ENCODE data around the gene NDUFA11. TPM values are rescaled to one million over a fixed set of nuclear protein-coding genes. Genes with fewer than 3 reads are reported as not detected.

Gene NDUFA11
- total and polyA plus RNA-seq, 9 of the 15 experiments (the other 6 are each of a cell fraction or from before 2014, with no cell fraction given) = 63.3 to 486 (median 274) TPM

GRCh38 chr19:5857203-5858081 lies 46.1 kb downstream of the NDUFA11 start (continued):
- TF ChIP-seq HOMEZ (CRISPR knock-in tag; IDR thresholded peaks at IDR 0.05) (no peak), FOXK1 (CRISPR knock-in tag; IDR thresholded peaks at IDR 0.05; ENCODE audit: borderline replicate concordance) (no peak), TEAD2 (tag; IDR thresholded peaks at IDR 0.05) (no peak), ZNF785 (CRISPR knock-in tag; IDR thresholded peaks at IDR 0.05) (no peak), L3MBTL2 (IDR thresholded peaks at IDR 0.05) (0 out of 2 replicates have a peak, but pooled peaks have one; percentile 19), ZNF134 (CRISPR knock-in tag; conservative IDR thresholded peaks at IDR 0.05) (no peak), ZNF57 (CRISPR knock-in tag; IDR thresholded peaks at IDR 0.05) (peak; percentile 98), TFAM (CRISPR knock-in tag; conservative IDR thresholded peaks at IDR 0.05) (no peak)
- TF ChIP-seq, protein P1, sequence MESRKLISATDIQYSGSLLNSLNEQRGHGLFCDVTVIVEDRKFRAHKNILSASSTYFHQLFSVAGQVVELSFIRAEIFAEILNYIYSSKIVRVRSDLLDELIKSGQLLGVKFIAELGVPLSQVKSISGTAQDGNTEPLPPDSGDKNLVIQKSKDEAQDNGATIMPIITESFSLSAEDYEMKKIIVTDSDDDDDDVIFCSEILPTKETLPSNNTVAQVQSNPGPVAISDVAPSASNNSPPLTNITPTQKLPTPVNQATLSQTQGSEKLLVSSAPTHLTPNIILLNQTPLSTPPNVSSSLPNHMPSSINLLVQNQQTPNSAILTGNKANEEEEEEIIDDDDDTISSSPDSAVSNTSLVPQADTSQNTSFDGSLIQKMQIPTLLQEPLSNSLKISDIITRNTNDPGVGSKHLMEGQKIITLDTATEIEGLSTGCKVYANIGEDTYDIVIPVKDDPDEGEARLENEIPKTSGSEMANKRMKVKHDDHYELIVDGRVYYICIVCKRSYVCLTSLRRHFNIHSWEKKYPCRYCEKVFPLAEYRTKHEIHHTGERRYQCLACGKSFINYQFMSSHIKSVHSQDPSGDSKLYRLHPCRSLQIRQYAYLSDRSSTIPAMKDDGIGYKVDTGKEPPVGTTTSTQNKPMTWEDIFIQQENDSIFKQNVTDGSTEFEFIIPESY (CRISPR knock-in tag; IDR thresholded peaks at IDR 0.05) = no peak
- TF ChIP-seq, protein P2, sequence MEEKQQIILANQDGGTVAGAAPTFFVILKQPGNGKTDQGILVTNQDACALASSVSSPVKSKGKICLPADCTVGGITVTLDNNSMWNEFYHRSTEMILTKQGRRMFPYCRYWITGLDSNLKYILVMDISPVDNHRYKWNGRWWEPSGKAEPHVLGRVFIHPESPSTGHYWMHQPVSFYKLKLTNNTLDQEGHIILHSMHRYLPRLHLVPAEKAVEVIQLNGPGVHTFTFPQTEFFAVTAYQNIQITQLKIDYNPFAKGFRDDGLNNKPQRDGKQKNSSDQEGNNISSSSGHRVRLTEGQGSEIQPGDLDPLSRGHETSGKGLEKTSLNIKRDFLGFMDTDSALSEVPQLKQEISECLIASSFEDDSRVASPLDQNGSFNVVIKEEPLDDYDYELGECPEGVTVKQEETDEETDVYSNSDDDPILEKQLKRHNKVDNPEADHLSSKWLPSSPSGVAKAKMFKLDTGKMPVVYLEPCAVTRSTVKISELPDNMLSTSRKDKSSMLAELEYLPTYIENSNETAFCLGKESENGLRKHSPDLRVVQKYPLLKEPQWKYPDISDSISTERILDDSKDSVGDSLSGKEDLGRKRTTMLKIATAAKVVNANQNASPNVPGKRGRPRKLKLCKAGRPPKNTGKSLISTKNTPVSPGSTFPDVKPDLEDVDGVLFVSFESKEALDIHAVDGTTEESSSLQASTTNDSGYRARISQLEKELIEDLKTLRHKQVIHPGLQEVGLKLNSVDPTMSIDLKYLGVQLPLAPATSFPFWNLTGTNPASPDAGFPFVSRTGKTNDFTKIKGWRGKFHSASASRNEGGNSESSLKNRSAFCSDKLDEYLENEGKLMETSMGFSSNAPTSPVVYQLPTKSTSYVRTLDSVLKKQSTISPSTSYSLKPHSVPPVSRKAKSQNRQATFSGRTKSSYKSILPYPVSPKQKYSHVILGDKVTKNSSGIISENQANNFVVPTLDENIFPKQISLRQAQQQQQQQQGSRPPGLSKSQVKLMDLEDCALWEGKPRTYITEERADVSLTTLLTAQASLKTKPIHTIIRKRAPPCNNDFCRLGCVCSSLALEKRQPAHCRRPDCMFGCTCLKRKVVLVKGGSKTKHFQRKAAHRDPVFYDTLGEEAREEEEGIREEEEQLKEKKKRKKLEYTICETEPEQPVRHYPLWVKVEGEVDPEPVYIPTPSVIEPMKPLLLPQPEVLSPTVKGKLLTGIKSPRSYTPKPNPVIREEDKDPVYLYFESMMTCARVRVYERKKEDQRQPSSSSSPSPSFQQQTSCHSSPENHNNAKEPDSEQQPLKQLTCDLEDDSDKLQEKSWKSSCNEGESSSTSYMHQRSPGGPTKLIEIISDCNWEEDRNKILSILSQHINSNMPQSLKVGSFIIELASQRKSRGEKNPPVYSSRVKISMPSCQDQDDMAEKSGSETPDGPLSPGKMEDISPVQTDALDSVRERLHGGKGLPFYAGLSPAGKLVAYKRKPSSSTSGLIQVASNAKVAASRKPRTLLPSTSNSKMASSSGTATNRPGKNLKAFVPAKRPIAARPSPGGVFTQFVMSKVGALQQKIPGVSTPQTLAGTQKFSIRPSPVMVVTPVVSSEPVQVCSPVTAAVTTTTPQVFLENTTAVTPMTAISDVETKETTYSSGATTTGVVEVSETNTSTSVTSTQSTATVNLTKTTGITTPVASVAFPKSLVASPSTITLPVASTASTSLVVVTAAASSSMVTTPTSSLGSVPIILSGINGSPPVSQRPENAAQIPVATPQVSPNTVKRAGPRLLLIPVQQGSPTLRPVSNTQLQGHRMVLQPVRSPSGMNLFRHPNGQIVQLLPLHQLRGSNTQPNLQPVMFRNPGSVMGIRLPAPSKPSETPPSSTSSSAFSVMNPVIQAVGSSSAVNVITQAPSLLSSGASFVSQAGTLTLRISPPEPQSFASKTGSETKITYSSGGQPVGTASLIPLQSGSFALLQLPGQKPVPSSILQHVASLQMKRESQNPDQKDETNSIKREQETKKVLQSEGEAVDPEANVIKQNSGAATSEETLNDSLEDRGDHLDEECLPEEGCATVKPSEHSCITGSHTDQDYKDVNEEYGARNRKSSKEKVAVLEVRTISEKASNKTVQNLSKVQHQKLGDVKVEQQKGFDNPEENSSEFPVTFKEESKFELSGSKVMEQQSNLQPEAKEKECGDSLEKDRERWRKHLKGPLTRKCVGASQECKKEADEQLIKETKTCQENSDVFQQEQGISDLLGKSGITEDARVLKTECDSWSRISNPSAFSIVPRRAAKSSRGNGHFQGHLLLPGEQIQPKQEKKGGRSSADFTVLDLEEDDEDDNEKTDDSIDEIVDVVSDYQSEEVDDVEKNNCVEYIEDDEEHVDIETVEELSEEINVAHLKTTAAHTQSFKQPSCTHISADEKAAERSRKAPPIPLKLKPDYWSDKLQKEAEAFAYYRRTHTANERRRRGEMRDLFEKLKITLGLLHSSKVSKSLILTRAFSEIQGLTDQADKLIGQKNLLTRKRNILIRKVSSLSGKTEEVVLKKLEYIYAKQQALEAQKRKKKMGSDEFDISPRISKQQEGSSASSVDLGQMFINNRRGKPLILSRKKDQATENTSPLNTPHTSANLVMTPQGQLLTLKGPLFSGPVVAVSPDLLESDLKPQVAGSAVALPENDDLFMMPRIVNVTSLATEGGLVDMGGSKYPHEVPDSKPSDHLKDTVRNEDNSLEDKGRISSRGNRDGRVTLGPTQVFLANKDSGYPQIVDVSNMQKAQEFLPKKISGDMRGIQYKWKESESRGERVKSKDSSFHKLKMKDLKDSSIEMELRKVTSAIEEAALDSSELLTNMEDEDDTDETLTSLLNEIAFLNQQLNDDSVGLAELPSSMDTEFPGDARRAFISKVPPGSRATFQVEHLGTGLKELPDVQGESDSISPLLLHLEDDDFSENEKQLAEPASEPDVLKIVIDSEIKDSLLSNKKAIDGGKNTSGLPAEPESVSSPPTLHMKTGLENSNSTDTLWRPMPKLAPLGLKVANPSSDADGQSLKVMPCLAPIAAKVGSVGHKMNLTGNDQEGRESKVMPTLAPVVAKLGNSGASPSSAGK (IDR thresholded peaks at IDR 0.05) = no peak

Data from K562 (cell line).